Measurements from ENCODE around the gene OR52E5. TPM values are rescaled to one million over a fixed set of nuclear protein-coding genes. Genes with fewer than 3 reads are reported as not detected.

OR52E5 gene
- total and polyA plus RNA-seq, 8 donors: not detected

DNA sequence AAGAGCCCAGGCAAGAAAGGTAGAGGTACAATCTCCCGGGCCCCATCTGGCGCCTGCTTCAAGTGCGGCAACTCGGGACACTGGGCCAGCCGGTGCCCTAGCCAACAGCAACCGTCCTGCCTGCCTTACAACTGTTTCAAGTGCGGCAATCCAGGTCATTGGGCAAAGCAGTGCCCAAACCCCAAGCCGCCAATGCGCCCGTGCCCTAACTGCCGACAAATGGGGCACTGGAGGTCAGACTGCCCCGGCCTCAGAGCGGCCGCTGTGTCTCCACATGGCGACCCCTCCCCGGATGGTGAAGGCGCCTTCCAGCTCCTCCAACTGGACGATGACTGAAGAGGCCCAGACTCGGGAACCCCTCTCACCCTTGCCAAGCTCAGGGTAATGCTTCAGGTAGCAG, 37.6 kb downstream of the OR52E5 start:
- DNase-seq (no peak), ATAC-seq (no peak), FAIRE-seq (no peak)
- intact Hi-C loops (cut with DNase I): no loop called here
- Histone ChIP-seq H3K4me1 (no peaks in the 10 kb centered on the region), H3K36me3 (no peaks in the 10 kb centered on the region), H3K27ac (no peak overlapping the region), H3K4me3 (no peak overlapping the region), H3K27me3 (no peaks in the 10 kb centered on the region), H3K9me3 (no peaks in the 10 kb centered on the region)
- WGBS, 2 donors: 79 to 89% methylated on average over 19 of the region's 19 CpGs
- TF ChIP-seq, protein P1, sequence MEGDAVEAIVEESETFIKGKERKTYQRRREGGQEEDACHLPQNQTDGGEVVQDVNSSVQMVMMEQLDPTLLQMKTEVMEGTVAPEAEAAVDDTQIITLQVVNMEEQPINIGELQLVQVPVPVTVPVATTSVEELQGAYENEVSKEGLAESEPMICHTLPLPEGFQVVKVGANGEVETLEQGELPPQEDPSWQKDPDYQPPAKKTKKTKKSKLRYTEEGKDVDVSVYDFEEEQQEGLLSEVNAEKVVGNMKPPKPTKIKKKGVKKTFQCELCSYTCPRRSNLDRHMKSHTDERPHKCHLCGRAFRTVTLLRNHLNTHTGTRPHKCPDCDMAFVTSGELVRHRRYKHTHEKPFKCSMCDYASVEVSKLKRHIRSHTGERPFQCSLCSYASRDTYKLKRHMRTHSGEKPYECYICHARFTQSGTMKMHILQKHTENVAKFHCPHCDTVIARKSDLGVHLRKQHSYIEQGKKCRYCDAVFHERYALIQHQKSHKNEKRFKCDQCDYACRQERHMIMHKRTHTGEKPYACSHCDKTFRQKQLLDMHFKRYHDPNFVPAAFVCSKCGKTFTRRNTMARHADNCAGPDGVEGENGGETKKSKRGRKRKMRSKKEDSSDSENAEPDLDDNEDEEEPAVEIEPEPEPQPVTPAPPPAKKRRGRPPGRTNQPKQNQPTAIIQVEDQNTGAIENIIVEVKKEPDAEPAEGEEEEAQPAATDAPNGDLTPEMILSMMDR (IDR thresholded peaks at IDR 0.05): no peak

DNA sequence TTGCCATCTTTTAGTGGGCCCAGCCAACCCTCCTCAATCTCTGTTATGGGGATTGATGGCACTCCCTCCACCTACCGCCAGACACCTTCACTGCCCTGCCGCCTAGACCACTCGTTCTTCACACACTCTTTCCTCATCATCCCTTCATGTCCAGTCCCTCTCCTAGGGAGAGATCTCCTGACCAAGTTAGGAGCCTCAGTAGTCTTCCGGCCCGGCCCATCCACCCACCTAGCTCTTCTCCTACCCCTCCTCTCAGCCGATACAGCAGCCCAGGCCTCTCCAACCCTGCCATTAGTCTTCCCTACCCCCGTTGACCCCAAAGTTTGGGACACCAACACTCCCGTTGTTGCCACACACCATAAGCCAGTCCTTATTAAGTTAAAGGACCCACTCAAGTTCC, 38.1 kb downstream of the OR52E5 start:
- H3K9me3 ChIP-seq: no peaks in the 10 kb centered on the region
- FAIRE-seq: no peak

DNA sequence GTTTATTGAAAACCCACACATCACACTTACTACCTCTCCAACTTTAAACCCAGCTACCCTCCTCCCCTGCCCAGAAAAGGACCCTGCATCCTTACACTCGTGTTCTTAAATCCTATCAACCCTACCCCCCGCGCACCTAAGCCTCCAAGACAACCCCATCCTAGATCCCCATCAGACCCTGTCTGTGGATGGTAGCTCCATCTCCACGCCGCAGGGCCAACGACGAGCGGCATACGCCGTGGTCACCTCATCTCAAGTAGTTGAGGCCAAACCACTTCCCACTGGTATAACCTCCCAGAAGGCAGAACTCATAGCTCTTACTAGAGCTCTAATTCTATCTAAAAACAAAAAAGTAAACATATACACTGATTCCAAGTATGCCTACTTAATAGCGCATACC, 39.7 kb downstream of the OR52E5 start:
- ATAC-seq (no peak), FAIRE-seq (no peak), DNase-seq (no peak)
- intact Hi-C loops (cut with DNase I): no loop called here
- H3K27ac ChIP-seq: no peak overlapping the region
- no peaks in the 10 kb centered on the region for H3K27me3 ChIP-seq
- 87 to 90% methylated on average over 11 of the region's 11 CpGs for WGBS, 2 donors
- no peak overlapping the region for H3K4me3 ChIP-seq
- TF ChIP-seq, protein P1 (IDR thresholded peaks at IDR 0.05): no peak
- H3K9me3 ChIP-seq: no peaks in the 10 kb centered on the region
- H3K4me1 ChIP-seq: no peaks in the 10 kb centered on the region
- no peaks in the 10 kb centered on the region for H3K36me3 ChIP-seq

More for the DNA sequence above, 38.1 kb downstream of the OR52E5 start:
- Histone ChIP-seq H3K27me3 (no peaks in the 10 kb centered on the region), H3K4me3 (no peak overlapping the region), H3K4me1 (no peaks in the 10 kb centered on the region), H3K27ac (no peak overlapping the region), H3K36me3 (no peaks in the 10 kb centered on the region)
- intact Hi-C loops (cut with DNase I): no loop called here
- TF ChIP-seq, protein P1 (IDR thresholded peaks at IDR 0.05): no peak
- DNase-seq (no peak), ATAC-seq (no peak)
- 78 to 91% methylated on average over 8 of the region's 8 CpGs for whole genome bisulfite sequencing, 2 donors

DNA sequence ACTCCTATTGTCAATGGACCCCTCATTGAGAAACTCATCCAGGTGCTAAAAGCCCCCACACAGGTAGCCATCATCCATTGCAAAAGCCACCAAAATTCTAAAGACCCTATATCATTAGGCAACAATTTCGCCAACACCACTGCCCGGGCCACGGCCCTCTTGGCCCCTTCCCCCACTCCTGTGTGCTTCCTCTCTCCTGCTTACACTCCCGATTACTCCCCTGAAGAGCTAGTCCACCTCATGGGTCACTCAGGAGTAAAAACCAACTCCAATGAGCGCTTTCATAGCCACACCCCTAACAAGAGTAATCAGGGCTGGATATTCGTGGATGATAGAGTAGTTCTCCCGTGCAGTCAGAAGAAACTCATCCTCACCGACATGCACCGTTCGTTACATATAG, 40.1 kb downstream of the OR52E5 start:
- Histone ChIP-seq H3K4me1 (no peaks in the 10 kb centered on the region), H3K4me3 (no peak overlapping the region), H3K9me3 (no peaks in the 10 kb centered on the region), H3K27ac (no peak overlapping the region), H3K36me3 (no peaks in the 10 kb centered on the region), H3K27me3 (no peaks in the 10 kb centered on the region)
- 83 to 84% methylated on average over 10 of the region's 10 CpGs for WGBS, 2 donors
- DNase-seq (no peak), FAIRE-seq (no peak), ATAC-seq (no peak)
- TF ChIP-seq, protein P1 (IDR thresholded peaks at IDR 0.05): no peak
- intact Hi-C loops (cut with DNase I): no loop called here

DNA sequence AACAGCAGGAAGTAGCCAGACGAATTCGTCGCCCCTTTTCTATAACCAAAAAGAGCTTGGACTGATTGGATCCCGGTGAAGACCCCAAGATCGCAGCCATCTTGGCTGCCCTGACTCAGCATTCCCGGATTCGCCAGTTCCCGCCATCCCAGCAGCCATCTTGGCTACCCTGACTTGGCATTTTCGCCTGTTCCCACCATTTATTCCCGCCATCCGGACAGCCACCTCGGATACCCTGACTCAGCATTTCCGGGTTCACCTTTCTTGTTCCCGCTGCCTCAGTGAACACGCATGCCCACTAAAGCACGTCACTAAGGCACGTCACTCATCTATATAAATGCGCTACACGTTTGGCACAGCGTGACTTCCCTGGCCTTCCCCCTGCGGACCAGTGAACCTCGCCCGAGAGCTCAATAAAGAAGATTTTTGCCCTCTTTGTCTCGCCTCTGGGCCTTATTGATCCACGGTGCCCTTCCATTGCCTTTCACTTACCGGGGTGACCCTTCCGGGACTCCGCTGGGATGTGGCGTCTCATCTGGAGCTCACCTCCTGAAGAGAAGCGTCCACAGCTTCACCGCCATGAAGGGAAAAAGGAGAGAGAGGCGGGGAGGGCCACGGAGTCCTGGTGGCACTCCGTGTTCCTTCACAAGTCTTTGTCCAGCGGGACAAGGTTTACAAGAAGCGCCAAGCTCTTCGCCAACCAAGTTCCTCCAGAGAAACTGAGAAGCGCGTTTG, 45.0 kb downstream of the OR52E5 start:
- TF ChIP-seq, protein P1 (IDR thresholded peaks at IDR 0.05): no peak
- H3K27ac ChIP-seq: no peak overlapping the region
- intact Hi-C loops (cut with DNase I): no loop called here
- no peaks in the 10 kb centered on the region for H3K36me3 ChIP-seq
- H3K9me3 ChIP-seq: no peaks in the 10 kb centered on the region
- no peaks in the 10 kb centered on the region for H3K4me1 ChIP-seq
- H3K4me3 ChIP-seq: no peak overlapping the region
- DNase-seq (no peak), ATAC-seq (no peak), FAIRE-seq (no peak)
- 78 to 86% methylated on average over 39 of the region's 39 CpGs for WGBS, 2 donors
- no peaks in the 10 kb centered on the region for H3K27me3 ChIP-seq
